Right lobe of liver (tissue), 4 donors: ENCODE data around the gene C6orf120.

Experiments
- CTCF ChIP-seq, 4 donors: fragments of 200-600 bp in 3 of 4; fragments of 450-650 bp in 1 of 4; IDR thresholded peaks; one replicate each; pipeline versions ENCODE4 v1.5.1 to v1.8.0; 2016 to 2022; ENCODE audit warnings: antibody characterized with exemption in 4 of 4, mild to moderate bottlenecking in 2 of 4
- POLR2A ChIP-seq: fragments of 450-650 bp; IDR thresholded peaks from one replicate; pipeline ENCODE4 v1.6.1; 2017; ENCODE audit warnings: antibody characterized with exemption, mild to moderate bottlenecking
- donor health status: DM: no; HTN: no; CAD: no.
- donor health status: DM: no; HTN: no; CAD: no.
- donor health status: DM: no; HTN: yes; CAD: no.

GRCh38 chr6:169702840-169703246, 917 bp downstream of the C6orf120 start:
- no peak for TF ChIP-seq POLR2A
- no peak for TF ChIP-seq CTCF (IDR thresholded peaks at IDR 0.05)
